Measurements from ENCODE around the gene ERC1.
"Not testable (repeated sequence)": the region's sequence is repeated elsewhere in the genome, so short reads cannot be mapped to it uniquely, and the experiment has no call there.

The ERC1 gene

DNA sequence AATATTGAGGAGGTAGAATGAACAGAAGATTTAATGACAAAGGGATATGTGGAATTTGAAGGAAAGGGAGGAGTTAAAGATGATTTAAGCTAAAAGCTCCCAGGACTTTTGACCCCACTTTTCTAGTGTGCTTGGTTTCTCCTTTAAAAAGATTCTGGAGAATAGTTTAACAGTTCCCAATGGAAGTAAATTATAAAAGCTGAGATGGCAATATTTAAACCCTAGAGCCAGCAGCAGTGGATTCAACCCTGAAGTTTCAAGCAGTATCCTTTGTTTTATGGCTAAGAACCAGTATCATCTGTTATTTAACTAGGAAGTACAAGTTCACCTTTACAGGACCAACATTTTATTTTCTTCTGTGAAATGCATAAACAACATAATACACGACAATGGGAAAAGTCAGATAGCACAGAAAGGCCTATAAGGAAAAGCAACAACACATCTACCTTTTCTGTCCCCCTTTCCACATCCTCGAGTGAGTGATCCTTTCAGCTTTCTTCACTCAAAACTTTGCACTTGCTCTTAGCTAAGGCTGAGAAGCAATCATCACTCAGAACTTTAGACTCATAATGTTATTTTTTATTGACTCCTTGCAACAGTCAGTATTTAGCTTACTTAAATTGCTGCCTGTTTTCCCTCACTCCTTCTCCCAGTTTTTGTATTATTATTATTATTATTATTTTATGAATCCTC, 338.9 kb downstream of the ERC1 start:
- DNase-seq: no peak

- DNase-seq: no peak
Observed at GRCh38 chr12:1330477-1330827, 339.4 kb downstream of the ERC1 start.

DNA sequence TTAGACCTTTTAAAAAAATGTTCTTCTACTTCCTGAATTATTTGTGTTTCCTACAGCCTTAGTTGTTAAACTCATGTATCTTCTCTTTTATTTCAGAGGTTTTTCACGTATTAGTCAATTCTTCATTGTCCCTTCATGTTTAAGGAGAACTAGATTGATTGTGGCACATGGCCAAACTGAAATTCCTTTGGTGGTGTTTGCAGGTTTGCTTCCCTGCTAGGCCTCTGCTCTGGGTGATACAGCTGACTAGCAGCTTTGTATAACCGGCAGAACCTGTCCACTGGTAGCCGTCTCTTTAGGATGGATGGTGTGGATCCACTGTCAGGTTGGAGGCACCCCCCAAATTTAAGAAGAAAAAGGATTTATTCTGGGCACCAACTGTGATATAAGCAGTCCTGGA, 341.3 kb downstream of the ERC1 start:
- DNase-seq: no peak

GRCh38 chr12:1338483-1339177, 347.6 kb downstream of the ERC1 start:
- DNase-seq: no peak

GRCh38 chr12:1339178-1339541, 348.1 kb downstream of the ERC1 start:
- not testable (repeated sequence) for DNase-seq

- no peak for DNase-seq
Observed at GRCh38 chr12:1339618-1340319, 348.7 kb downstream of the ERC1 start.

- DNase-seq: not testable (repeated sequence)
Observed at GRCh38 chr12:1341270-1341669, 350.2 kb downstream of the ERC1 start.

GRCh38 chr12:1343422-1343821, 352.4 kb downstream of the ERC1 start:
- no peak for DNase-seq

DNA sequence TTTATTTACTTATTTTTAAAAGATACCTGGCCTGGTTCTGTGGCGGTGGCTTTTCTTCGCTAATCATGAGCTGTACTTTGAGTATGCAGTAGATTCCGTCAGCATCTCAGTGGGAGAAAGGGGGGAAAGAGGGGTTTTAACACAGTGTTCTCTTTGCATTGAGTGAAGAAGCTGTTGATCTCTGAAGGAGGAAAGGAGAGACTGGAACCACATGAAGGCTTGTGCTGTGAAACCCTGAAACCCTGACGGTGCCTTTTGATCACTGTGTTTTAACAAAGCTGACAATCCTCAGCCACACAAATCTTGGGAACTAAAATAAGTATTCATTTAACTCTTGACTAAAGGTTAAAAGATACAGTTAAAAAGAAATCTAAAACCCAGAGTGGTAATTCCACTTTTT, 353.2 kb downstream of the ERC1 start:
- no peak for DNase-seq

- no peak for DNase-seq
Observed at GRCh38 chr12:1346126-1346525, 355.1 kb downstream of the ERC1 start.

GRCh38 chr12:1347294-1347693, 356.3 kb downstream of the ERC1 start:
- DNase-seq: no peak

- DNase-seq: no peak
Observed at GRCh38 chr12:1348606-1349005, 357.6 kb downstream of the ERC1 start.

DNA sequence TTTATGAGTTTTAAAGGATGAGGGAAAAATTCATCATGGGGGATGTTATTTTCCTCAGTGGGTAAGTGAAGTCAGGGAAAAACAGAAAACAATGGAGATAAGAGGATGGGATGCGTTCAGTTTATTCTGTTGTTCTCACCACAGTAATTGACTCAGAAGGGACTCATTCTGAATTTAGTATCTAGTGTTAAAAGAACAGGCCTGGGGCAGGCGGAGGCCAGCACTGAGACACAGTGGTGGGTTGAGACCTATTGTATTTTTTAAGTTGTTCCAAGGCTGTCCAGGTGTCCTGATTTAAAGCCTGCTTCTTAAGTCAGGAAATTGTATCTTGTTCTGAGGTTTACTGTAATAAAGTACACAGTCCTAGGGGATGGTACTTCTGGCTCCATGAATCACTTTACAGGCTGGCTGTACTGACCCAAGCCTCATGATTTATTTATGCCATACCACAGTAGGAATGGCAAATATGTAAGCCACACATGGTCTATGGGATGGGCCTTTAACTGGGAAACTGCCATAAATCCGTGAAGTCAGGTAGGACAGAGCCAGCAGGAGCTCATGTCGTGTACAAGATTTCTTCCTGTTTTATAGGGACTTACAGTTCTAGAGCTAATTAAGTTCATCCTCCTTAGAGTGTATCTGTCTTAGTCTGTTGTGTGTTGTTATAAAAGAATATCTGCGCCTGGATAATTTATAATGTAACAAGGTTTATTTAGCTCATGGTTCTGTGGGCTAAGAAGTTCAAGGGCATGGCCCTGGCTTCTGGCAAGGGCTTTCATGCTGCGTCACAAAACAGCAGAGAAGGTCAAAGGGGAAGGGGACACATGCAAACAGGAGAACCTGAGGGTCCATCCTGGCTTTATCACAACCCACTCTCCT, 359.3 kb downstream of the ERC1 start:
- DNase-seq: no peak

GRCh38 chr12:1350934-1351240, 359.9 kb downstream of the ERC1 start:
- DNase-seq: no peak

- DNase-seq: no peak
Observed at GRCh38 chr12:1351926-1352325, 360.9 kb downstream of the ERC1 start.

DNA sequence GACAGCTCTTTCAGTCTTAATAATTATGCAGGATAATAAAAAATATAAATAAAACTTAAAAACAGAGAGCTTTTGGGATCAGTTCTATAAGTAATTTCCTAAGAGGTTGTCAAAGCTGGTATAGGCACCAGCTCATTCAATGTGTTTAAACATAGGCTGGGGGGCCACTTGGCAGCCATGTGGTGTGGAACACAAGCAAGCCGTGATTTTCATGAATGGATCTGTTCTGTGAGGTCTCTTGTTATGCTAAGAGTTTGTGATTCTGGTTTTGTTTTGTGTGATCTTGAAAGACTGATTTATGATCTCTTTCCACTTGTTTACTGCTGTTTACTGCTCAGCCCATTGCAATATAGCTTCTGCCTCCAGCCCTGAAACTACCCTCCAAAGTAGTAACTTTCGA, 362.4 kb downstream of the ERC1 start:
- no peak for DNase-seq

DNA sequence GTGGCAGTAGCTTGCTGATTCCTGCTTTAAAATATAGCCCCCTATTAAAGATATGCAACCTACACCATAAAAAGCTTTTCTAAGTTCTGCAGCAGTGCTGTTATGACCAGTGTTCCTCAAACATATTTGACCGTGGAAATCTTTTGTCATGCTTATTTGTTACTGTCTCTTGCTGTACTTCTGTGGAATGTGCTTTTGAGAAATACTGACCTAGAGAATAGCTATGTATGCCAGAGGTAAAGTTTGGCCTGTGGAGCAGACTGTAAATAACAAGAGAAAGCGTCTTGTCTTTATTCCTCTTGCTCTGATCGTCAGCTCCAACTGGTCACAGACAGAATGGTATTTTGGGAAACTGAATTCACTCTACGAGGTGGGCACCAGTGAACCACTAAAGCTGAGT, 364.4 kb downstream of the ERC1 start:
- no peak for DNase-seq

GRCh38 chr12:1355871-1356270, 364.8 kb downstream of the ERC1 start:
- DNase-seq: not testable (repeated sequence)

DNA sequence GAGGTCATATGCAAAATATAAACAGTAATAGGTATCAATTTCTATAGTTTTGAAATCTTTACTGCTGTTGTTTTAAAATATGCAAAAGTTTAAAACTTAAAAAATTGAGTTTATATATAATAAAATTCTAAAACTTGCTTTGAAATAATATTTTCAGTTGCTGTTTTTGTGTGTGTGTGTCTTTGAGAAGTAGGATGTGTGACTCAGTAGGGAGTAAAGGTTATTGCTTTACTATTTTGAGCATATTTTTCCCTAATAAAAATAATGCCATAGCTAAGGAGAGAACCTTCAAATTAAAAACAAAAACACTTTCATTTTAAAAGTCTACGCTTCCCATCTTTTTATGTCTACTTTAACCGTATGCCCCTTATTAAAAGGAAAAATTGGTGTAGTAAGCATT, 365.3 kb downstream of the ERC1 start:
- DNase-seq: no peak

DNA sequence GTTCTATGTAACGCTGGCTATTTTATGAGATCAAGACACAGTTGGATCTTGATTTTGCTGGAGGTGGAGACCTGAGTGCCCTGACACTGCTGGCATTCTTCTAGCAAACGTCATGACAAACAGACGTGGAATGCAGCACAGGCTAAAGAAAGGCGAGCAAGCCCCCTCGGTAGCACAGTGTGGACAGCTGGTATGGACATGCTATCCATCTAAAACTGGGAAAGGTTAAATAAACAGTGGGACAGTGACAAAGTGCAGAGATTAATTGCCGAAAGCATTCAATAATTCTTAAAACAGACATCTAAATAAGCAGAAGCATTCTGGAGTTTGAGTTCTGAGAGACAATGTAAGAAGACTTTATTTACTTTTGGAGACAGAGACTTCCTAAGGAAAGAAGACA, 366.1 kb downstream of the ERC1 start:
- no peak for DNase-seq

DNA sequence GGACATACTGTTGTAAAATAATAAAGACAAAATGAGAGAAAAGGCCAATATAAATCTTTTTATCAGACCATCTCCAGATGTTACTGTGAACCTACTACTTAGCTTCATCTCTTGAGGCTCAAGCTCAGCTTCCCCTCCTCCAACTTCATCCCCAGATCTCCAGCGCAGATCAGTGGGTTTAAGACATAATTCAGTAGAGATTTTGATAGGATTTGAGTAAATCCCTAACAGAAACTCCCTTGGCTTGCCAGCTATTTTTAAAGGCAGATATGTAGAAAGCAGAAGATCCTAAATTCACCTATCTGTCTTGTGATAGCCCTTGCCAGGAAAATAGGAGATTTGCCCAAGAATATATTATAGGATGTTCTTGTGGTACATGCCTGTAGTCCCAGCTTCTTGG, 366.7 kb downstream of the ERC1 start:
- no peak for DNase-seq

DNA sequence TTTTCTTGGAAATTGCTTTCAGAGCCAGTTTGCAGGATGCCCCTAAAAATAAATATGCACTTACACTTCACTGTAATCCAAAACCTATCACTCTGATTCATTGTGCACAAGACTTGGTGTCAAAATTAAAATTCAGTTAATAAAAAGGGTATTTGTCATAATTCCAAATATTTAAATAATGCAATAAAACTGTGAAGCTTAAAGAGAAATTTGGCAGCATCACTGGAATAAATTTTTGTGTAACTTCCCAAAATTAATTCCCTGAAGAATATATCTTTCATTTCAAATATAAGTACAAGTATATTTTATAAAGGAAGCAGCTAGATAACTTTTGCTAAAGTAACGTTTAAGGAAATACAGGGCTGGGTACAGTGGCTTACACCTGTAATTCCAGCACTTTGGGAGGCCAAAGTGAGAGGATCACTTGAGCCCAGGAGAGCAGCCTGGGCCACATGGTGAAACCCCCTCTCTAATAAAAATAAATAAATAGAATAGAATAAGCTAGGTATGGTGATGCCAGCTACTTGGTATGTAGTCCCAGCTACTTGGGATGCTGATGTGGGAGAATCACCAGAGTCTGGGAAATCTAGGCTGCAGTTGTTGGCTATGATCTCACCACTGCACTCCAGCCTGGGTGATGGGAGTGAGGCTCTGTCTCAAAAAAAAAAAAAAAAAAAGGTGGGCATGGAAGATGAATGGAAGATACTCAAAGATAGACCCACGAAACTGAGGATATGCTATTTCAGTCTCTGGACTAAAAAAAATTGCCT, 369.6 kb downstream of the ERC1 start:
- DNase-seq: no peak

All from cortex of kidney (tissue), 1 donor.